ENCODE data around the gene LYZ.
A peak's percentile ranks its signal among the peaks of the same experiment; 100 is the strongest.

The LYZ gene

DNA sequence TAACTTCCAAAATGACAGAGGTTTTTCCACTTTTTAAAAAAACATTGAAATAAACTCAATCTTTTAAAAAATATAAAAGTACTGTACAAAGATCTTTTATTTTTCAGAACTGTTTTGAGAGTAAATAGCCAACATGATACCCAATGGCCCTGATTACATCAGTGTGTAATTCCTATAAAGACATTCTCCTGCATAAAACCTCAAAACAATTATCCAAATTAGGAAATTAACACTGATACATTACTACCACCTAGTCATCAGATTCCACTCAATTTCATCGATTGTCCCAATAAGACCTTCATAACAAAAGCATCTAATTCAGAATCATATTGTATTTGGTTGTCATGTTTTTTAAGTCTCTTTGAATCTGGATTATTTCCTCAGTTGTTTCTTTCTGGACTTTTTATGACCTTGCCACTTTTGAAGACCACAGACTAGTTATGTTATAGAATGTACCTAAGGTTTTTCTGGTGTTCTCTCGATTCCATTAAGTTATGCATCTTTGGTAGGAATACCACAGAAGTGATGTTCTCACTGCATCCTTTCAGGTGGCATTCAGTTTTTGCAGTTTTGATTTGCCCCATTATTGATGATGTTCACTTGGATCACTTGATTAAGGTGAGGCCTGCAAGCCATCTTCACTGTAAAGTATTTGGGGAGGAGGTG is 7.3 kb downstream of the LYZ start:
- TF ChIP-seq, protein P1, sequence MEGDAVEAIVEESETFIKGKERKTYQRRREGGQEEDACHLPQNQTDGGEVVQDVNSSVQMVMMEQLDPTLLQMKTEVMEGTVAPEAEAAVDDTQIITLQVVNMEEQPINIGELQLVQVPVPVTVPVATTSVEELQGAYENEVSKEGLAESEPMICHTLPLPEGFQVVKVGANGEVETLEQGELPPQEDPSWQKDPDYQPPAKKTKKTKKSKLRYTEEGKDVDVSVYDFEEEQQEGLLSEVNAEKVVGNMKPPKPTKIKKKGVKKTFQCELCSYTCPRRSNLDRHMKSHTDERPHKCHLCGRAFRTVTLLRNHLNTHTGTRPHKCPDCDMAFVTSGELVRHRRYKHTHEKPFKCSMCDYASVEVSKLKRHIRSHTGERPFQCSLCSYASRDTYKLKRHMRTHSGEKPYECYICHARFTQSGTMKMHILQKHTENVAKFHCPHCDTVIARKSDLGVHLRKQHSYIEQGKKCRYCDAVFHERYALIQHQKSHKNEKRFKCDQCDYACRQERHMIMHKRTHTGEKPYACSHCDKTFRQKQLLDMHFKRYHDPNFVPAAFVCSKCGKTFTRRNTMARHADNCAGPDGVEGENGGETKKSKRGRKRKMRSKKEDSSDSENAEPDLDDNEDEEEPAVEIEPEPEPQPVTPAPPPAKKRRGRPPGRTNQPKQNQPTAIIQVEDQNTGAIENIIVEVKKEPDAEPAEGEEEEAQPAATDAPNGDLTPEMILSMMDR (IDR thresholded peaks at IDR 0.05) = no peak
- TF ChIP-seq ZFX (IDR thresholded peaks at IDR 0.05; ENCODE audit: borderline replicate concordance) = no peak
- no peak overlapping the region for H3K27ac ChIP-seq

DNA sequence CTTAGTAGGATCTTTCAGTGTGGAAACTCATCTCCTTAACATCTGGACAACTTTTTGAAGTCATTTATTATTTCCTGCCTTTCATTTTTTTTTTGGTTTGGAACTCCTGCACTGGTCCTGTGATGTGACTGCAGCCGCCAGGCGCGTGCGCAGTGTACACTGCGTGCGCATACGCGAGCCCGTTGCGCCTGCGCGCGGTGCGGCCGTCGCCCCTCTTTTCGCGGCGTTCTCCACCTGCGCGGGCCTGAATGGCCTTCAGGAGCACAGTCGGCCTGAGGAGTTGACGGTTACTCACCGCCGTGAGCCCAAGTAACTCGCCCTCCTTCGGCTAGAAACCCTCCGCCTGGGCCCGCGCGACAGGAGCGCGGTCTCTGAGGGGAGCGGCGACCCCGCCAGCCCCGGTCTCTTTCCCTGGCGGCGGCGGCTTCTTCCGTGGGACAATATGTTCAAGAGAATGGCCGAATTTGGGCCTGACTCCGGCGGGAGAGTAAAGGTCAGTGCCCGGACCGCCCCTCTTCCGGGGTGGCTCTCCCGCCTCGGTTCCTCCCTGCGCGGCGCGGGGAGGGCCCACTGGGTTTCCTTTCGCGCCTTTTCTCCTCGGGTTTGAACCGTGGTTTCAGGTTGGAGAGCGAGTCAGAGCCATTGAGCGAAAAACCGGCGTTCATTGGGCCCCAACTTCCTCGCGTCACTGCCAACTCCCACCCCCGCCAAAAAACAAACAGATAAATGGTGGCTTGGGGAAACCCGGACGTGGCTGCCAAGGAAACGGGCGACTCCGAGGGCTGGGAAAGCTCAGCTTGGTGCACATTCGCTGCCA is 11.6 kb downstream of the LYZ start, which contains the start of gene YEATS4:
YEATS4 (plus strand) TSS at position 213 of the 817 bp plus-strand sequence; CDS start at position 443, 230 bp downstream.
- H3K27ac ChIP-seq = peak within 1 kb of the TSS; percentile 99
- no peak for TF ChIP-seq ZFX (IDR thresholded peaks at IDR 0.05; ENCODE audit: borderline replicate concordance)
- TF ChIP-seq, protein P1 (IDR thresholded peaks at IDR 0.05) = no peak

DNA sequence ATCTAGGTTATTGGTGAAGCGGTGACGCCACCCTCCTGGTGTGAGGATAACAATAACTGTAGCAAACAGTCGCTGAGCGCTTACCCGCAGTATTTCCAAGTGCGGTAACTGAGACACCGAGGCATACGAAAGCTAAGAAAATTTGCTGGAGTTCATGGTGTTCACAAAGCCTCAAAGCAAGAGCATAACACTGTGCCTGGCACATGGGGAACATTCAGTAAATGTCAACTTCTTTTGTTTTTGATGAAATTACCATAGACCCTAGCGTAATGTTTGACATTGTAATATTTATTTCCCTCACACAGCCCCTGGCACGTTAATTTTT is 12.1 kb downstream of the LYZ start:
- peak overlapping the region; percentile 99 for H3K27ac ChIP-seq
- no peak for TF ChIP-seq ZFX (IDR thresholded peaks at IDR 0.05; ENCODE audit: borderline replicate concordance)
- TF ChIP-seq, protein P1 (IDR thresholded peaks at IDR 0.05) = no peak

DNA sequence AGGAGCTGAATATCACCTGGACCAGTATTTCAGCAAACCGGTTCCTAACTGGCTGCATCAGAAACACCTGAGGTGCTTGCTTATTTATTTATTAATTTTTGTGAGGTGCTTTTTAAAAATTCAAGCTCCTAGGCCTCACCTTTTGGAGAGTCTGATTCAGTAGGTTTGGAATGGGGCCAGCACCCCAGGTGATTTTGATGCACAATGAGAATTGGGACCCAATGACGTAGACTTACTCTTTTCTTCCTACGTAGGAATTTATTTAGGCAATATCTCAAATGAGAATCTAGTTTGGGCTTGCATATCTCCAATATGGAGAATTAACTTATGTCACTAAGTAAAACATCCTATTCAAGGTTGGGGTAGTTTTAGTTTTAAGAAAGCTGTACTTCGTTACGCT is 18.6 kb downstream of the LYZ start:
- H3K27ac ChIP-seq = no peak overlapping the region
- TF ChIP-seq, protein P1 (IDR thresholded peaks at IDR 0.05) = no peak
- TF ChIP-seq ZFX (IDR thresholded peaks at IDR 0.05; ENCODE audit: borderline replicate concordance) = no peak

DNA sequence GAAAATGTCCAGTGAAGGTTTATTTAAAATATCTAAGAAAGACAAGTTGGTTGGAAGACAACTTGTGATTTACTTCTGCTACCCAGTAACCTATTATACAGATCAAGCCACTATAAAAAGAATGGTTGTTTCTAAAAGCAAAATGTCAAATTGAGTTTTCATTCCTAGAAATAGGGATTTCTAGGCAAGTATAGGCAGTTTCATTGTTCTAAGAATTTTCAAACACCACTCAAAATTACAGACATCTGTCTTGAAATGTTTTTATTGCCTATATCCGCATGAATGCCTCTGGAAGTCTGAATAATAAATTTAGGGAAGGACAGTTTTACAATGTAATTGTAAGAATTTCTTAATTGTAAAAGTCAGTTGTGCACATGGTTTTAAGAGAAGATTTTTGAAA is 20.0 kb downstream of the LYZ start:
- no peak overlapping the region for H3K27ac ChIP-seq
- no peak for TF ChIP-seq ZFX (IDR thresholded peaks at IDR 0.05; ENCODE audit: borderline replicate concordance)

DNA sequence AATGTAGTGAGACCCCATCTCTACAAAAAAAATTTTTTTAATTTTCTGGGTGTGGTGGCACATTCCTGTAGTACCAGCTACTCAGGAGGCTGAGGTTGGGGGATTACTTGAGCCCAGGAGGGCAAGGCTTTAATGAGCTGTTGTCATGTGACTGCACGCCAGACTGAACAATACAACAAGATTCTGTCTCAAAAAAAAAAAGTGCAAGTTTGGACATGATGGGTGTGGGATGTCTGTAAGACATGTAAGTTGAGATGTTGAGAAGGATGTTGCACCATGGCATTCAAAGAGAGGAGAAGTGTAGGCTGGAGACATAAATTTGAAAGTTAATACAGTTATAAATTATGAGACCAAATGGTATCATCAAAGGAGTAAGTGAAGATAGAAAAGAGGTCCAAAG is 34.9 kb downstream of the LYZ start:
- TF ChIP-seq, protein P1 (IDR thresholded peaks at IDR 0.05) = no peak
- TF ChIP-seq ZFX (IDR thresholded peaks at IDR 0.05; ENCODE audit: borderline replicate concordance) = no peak
- H3K27ac ChIP-seq = no peak overlapping the region

DNA sequence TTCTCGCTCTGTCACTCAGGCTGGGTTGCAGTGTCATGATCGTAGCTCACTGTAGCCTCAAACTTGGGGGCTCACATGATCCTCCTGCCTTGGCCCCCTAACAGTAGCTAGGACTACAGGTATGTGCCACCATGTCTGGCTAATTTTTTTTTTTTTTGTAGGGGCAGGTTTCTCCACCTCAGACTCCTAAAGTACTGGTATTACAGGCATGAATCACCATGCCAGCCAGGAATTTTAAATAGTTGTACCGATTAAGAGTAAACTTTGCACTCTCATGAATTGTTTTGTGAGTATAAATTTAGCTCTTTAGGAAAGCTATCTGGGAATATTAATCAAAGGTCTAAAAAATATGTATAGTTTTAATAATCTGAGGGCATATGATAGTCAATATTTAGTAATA is 36.9 kb downstream of the LYZ start:
- H3K27ac ChIP-seq = no peak overlapping the region
- no peak for TF ChIP-seq ZFX (IDR thresholded peaks at IDR 0.05; ENCODE audit: borderline replicate concordance)

DNA sequence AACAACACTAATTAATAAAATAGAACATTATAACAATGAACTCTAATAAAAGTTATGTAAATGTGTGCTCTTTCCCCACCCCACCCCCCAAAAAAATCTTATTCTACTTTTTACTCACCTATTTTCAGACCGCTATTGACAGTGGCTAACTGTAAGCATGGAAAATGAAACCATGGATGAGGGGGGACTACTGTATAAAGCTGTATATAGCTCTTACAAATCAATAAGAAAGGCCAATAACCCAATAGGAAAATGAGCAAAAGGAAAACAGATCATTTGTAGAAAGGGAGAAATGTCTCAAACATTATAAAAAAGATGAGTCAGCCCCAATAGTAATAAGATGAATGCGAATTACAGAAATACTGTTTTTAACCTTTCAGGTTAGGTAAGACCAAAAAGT is 38.7 kb downstream of the LYZ start:
- TF ChIP-seq, protein P1 (IDR thresholded peaks at IDR 0.05) = no peak
- no peak overlapping the region for H3K27ac ChIP-seq

Data from 22Rv1 (cell line).